Esophagus muscularis mucosa (tissue), 4 donors: ENCODE data around the gene CLCN3.

Experiments
- CTCF ChIP-seq, 3 experiments: fragments of 200-600 bp in 2 of 3; fragments of 450-650 bp in 1 of 3; sonication (generic) in 2 of 3; IDR thresholded peaks; one replicate each; pipeline ENCODE4 v1.5.1; 2017 to 2019; ENCODE audit warnings: antibody characterized with exemption in 3 of 3, mild to moderate bottlenecking in 2 of 3, moderate library complexity in 1 of 3
- EP300 ChIP-seq: sonication (generic); formaldehyde crosslinking; IDR thresholded peaks from one replicate; pipeline ENCODE4 v1.6.1; 2017; ENCODE audit warnings: antibody characterized with exemption
- POLR2A ChIP-seq: fragments of 450-650 bp; IDR thresholded peaks from one replicate; pipeline ENCODE4 v1.6.1; 2017; ENCODE audit warnings: antibody characterized with exemption, moderate library complexity, mild to moderate bottlenecking, low read depth
- POLR2AphosphoS5 ChIP-seq, 2 donors: sonication (generic); formaldehyde crosslinking; IDR thresholded peaks; one replicate each; pipeline ENCODE4 v1.6.1; 2017; ENCODE audit warnings: antibody characterized with exemption in 2 of 2

GRCh38 chr4:169660929-169661328 is 40.6 kb downstream of the CLCN3 start:
- TF ChIP-seq CTCF (IDR thresholded peaks at IDR 0.05) (no peak), POLR2AphosphoS5 (IDR thresholded peaks at IDR 0.05) (no peak), POLR2A (no peak), EP300 (no peak)
